ENCODE data around the gene CORIN. TPM values are rescaled to one million over a fixed set of nuclear protein-coding genes. Genes with fewer than 3 reads are reported as not detected.

CORIN gene, protein sequence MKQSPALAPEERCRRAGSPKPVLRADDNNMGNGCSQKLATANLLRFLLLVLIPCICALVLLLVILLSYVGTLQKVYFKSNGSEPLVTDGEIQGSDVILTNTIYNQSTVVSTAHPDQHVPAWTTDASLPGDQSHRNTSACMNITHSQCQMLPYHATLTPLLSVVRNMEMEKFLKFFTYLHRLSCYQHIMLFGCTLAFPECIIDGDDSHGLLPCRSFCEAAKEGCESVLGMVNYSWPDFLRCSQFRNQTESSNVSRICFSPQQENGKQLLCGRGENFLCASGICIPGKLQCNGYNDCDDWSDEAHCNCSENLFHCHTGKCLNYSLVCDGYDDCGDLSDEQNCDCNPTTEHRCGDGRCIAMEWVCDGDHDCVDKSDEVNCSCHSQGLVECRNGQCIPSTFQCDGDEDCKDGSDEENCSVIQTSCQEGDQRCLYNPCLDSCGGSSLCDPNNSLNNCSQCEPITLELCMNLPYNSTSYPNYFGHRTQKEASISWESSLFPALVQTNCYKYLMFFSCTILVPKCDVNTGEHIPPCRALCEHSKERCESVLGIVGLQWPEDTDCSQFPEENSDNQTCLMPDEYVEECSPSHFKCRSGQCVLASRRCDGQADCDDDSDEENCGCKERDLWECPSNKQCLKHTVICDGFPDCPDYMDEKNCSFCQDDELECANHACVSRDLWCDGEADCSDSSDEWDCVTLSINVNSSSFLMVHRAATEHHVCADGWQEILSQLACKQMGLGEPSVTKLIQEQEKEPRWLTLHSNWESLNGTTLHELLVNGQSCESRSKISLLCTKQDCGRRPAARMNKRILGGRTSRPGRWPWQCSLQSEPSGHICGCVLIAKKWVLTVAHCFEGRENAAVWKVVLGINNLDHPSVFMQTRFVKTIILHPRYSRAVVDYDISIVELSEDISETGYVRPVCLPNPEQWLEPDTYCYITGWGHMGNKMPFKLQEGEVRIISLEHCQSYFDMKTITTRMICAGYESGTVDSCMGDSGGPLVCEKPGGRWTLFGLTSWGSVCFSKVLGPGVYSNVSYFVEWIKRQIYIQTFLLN
- total RNA-seq, result 3.4 TPM
- long read RNA-seq, partial matches to known transcripts, result 1 of 6 reads
- long read RNA-seq, other reads (novel, unspliced or antisense), result 5 of 6 reads

DNA sequence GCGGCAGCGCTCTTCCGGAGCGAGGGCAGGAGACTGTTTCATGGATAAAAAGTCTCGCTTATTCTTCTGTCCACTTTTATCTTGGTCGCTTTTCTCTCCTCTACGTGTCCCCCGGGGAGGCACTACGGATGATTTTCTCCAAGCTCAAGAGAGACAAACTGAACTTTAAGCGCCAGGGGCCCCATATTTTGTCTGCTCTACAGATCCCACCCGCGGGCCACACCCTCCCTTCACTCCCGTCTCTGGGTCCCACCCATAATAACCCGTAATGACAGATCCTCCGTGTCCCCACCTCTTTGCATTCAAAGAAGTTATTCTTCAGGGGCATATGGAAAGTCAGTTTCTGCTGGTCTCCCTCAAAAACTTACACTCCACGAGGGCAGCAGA is at the start of gene CORIN:
CORIN (minus strand) TSS at position 160 of the 387 bp plus-strand sequence; CDS start at position 42, 118 bp downstream.
- intact Hi-C loops (cut with DNase I), result loop anchor here (5.0 kb wide), 1 partner anchor 151 kb away; no protein-coding TSS in a partner anchor
- no peak for DNase-seq (ENCODE audit: low spot score)

DNA sequence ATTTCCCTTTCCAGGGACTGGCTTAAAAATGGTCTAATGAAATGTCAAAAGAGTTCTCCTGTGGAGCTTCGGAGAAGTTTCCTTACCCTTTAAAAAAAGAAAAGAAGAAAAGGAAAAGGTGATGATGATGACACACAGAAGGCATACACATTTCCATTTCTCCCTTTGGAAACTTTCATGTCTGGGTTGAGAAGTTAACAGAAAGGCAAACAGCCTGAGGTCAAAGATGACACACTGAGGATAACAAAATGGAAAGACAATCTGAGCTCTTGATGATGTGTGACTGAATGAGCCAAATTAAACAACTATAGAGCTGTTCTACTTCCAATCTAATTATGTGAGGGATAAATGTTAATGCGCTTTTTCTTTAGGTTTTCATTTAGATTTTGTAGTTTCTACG is 44.4 kb upstream of the CORIN start:
- intact Hi-C loops (cut with DNase I), result no loop called here
- no peak for DNase-seq (ENCODE audit: low spot score)

DNA sequence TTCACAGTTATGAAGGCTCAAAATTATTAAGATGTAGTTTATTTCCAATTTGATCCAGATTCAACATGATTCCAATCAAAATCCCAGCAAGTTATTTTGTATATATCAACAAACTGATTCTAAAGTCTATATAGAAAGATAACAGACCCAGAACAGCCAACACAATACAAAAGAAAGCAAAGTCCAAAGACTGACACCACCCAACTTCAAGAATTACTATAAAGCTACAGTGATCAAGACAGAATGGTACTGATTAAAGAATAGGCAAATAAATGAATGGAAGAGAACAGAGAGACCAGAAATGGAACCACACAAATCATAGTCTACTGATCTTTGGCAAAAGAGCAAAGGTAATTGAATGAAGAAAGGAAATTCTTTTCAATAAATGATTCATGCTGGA is 41.6 kb upstream of the CORIN start:
- intact Hi-C loops (cut with DNase I), result no loop called here
- no peak for DNase-seq (ENCODE audit: low spot score)

DNA sequence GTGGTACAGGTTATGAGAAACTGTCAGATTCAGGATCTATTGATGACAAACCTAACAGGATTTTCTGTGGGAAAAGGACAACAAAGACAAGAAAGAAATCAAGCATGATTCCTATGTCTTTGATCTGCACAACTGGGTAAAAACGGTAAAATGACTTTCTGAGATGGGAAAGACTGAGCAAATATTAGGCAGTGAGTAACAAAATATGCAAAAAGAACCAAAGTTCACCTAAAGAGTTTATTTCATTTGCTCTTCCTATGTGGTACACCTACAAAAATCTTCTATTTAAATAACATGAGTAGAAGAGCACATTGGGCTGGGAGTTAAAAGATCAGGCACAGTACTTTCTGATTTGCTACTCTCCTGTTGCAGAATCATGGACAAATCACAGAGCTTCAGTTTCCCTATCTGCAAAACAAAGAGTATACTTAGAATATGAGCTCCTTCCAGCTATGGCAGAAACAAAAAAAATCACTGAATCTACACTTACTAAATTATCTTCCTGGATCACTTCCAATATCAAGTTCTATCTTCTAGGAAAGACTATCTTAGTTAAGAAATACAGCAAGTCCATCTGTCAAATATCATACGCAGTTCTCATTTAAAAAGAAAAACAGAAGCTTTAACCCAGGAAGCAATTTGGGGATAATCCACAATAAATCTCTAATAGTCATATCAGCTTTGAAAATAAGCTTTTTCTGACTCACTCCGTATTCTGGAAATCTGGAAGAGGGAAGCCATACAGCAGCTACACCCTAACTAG is 39.1 kb upstream of the CORIN start:
- intact Hi-C loops (cut with DNase I), result no loop called here

DNA sequence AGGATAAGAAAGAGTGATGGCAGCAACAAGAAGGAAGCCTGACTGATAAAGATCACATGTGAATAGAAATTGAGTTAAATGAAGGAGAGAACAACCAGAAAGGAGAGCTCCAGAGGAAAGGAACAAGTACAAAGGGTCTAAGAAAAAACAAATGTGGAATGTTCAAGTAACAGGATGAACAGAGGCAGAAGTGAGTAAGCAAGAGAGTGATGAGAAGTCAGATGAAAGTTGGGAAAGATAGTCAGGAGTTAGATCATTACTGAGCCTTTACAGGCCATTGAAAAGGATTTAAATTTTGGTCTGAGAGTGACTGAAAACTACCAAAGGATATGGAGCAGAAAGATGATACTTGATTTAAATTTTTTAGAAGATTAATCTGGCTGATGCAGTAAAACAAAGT is 38.4 kb upstream of the CORIN start:
- intact Hi-C loops (cut with DNase I), result no loop called here
- no peak for DNase-seq (ENCODE audit: low spot score)

More for the DNA sequence above, 39.1 kb upstream of the CORIN start:
- no peak for DNase-seq (ENCODE audit: low spot score)

DNA sequence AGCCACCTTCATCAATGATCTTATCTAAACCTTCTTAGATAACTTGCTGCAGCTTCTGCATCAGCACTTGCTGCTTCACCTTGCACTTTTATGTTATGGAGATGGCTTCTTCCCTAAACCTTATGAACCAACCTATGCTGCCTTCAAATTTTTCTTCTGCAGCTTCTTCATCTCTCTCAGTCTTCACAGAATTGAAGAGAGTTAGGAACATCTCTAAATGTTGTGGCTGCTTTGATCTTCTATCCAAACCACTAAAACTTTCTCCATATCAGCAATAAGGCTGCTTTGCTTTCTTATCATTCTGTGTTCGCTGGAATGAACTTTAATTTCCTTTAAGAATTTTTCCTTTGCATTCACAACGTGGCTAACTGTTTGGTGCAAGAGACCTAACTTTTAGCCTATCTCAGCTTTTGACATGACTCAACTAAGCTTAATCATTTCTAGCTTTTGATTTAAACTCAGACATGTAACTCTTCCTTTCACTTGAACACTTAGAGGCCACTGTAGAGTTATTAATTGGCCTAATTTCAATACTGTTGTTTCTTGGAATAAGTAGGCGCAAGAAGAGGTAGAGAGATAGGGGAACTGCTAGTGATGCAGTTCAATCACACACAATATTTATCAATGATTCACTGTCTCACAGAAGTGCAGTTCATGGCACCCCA is 36.1 kb upstream of the CORIN start:
- no peak for DNase-seq (ENCODE audit: low spot score)

DNA sequence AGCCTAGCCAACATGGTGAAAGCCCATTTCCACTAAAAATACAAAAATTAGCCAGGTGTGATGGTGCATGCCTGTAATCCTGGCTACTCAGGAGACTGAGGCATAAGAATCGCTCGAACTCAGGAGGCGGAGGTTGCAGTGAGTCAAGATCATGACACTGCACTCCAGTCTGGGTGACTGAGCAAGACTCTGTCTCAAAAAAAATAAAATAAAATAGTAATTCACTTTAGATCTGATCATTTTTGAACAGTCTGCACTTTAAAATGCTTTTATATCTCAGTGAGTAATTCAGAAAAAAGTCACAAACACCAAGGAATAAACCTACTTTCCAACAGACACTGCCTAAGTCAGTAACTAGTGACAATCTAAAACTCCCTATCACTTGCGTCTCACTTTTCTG is 25.6 kb upstream of the CORIN start:
- DNase-seq (ENCODE audit: low spot score), result no peak
- intact Hi-C loops (cut with DNase I), result no loop called here

More for the DNA sequence above, 36.1 kb upstream of the CORIN start:
- intact Hi-C loops (cut with DNase I), result no loop called here

DNA sequence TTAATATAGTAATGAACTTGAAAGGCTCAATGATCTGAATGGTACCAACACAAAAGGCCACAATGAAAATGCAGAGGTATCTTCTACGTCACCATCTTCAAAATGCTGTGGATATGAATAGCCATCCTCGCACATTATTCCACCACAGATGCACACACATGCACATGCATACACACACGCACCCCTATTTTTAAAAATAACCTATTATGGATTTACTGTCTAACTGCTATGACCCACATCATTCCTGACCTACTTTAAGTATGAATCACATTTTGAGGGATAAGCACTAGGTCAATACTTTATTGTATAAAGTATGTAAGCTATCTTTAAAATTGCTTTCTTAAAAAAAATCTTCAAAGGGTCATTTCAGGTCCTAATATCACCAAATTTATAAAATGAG is 24.4 kb upstream of the CORIN start:
- intact Hi-C loops (cut with DNase I), result no loop called here
- DNase-seq (ENCODE audit: low spot score), result no peak

DNA sequence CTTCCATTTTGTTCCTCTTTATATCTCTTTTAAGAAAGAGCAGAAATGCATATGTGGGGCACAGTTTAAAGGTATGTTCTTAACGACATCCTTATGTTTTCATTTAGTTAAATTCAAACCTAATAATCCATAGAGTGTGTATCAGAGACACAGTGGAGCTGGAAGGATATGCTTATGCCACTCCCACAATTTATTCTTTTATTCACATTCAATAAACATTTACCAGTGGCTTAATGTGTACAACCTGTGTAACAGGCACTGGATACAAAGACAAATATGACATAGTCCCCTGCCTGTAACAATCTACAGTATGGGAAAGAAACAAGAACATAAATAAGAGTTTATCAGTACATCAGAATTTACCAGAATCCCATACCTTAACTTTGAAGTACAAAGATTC is 22.4 kb upstream of the CORIN start:
- intact Hi-C loops (cut with DNase I), result no loop called here
- DNase-seq (ENCODE audit: low spot score), result no peak

DNA sequence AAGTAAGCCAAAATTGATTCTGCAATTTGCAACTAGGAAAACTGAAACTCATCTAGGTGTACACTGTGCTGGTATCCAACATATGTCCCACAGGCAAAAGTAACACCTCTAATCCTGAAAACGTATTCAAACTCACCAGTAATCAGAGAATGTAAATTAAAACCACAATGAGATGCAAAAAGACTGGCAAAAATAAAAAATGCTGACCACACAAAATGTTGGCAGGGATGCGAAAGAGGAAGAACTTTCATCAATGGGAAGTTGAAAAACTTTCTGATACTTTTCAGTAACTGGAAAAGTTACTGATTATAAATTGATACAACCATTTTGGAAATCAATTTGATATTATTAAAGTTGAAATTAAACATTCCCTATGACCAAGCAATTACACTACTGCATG is 20.1 kb upstream of the CORIN start:
- no peak for DNase-seq (ENCODE audit: low spot score)
- intact Hi-C loops (cut with DNase I), result no loop called here

DNA sequence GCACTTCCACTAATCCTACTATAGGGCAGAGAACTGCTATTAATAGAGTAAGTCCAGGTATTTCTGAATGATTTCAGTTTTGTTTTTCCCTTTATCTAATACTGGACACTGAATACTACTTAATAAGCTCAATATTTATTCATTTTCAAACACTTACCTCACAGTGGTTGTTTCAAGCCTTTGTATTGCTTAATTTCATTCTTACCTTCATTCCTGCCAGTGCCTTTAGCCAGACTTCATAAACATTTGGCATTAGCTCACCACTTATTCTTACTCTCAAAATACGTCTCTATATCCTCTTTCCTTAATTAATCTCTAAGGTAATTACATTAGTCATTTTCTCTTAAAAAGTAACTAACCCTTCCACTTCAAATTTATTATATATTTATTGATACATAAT is 18.8 kb upstream of the CORIN start:
- DNase-seq (ENCODE audit: low spot score), result no peak
- intact Hi-C loops (cut with DNase I), result no loop called here

DNA sequence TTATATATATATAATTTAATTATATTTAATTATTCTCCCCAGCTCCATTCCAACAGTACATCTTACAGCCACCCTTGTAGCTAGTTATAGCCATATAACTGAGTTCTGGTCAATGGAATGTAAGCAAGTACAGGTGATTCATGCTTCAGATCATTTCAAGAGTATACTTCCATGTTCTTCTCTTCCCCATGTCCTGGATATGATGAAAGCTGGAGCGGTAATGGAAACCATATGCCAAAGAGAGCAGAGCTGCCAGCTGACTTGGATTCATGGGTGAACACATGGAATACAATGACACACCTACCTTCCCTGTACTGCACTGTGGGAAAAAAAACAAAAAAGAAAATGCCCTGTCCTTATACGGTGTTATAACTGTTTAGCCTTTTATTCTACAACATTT is 17.5 kb upstream of the CORIN start:
- DNase-seq (ENCODE audit: low spot score), result no peak
- intact Hi-C loops (cut with DNase I), result no loop called here

DNA sequence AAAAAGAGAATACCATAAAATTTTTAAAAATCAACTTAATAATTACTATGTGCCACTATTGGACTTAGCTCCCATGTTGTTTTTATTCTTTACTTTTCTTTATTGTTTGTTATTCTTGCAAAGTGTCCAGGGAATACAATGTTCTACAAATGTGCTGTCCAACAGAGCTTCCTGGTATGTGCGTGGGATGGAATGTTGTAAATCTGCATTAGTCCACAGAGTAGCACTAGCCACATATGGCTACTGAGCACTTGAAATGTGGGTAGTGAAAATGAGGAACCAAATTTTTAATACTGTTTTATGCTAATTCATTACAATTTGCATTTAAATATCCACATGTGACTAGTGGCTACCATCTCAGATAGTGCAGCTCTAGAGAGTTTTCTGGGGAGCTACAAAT is 14.3 kb upstream of the CORIN start:
- no peak for DNase-seq (ENCODE audit: low spot score)
- intact Hi-C loops (cut with DNase I), result no loop called here

DNA sequence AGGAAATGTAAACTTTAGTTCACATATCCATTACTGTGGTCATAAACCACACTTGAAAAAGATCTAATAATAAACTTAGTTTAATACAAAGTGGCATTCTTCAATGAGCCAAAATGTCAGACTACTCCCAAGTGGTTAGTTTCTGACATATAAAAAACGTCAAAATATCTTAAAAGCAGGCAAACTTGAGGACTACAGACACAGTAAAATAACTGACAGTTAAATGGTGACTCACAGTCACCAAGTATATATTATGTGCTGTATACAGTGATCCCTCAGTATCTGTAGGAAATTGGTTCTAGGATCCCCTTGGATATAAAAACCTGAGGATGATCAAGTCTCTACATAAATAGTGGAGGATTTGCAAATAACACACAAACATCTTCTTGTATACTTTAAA is 11.6 kb upstream of the CORIN start:
- DNase-seq (ENCODE audit: low spot score), result no peak
- intact Hi-C loops (cut with DNase I), result no loop called here

DNA sequence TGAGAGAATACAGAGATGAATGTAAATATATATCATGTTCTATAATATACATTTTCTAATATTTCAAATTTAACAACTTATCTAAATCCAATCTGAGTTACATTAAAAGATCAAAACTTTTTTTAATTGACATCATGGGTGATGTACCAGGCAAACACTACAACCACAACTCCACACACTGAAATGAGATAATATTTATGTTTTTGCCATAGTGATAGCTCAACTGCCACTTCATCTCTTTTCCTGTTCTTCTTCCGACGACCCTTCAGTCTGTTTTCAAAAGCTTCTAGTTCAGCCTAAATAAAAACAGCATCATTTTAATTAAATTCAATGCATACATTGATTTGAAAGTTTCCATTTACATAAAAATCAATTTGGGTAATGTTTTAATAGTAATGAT is 10.2 kb upstream of the CORIN start:
- intact Hi-C loops (cut with DNase I), result no loop called here

DNA sequence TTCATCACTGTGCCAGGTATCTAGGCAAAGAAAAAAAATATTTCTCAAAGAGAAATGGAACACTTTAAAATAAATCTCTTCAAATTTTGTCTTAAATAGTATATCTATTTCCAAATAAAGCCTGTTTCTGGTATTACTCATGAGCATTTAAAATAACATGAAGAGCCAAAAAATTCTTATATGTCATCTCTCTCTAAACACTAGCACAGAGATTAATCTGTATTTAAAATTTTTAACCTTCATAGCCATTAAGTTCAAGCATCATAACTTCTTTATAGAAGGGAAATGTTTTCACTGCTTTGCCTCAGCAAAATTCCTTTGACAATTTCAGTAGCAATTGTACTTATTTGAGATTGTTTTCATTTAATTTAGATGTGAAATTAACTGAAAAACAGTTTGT is 5.1 kb upstream of the CORIN start:
- intact Hi-C loops (cut with DNase I), result no loop called here
- DNase-seq (ENCODE audit: low spot score), result no peak

More for the DNA sequence above, 10.2 kb upstream of the CORIN start:
- no peak for DNase-seq (ENCODE audit: low spot score)

DNA sequence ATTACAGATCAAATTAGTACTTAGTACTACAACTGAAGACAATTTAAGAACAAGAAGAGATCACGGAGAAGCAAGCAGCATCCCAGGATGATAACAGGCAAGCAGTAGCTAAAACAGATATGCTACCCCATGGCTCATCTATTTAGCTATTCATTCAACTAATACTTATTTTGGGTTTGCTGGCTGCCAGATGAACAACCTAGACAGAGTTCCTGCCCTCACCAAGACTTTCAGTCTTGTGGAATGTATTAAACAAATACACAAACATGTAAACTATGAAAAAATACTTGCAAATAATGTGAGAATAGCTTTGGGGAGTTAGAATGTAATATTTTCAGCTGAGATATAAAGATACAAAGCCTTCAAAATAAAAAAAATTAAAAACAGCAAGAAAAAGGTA is 2.4 kb upstream of the CORIN start:
- no peak for DNase-seq (ENCODE audit: low spot score)
- intact Hi-C loops (cut with DNase I), result no loop called here

DNA sequence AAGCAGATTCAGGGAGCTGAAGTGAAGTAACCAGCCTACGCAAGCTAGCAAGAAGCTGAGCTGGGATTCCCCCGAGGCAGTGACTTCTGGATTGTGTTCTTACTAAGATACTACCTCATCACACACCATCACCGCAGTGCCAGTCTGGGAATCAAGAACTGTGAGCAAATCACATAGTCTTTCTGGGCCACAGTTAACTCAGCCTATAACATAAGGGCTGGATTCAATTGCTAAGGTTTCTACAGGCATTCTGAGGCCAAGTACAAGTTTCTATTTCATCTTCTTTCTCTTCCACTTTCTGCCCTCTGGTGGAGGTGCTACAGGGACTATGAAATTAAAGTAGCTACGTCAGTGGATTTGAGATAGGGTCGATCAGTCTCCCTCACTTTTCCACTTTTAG is 1.4 kb upstream of the CORIN start:
- no peak for DNase-seq (ENCODE audit: low spot score)
- intact Hi-C loops (cut with DNase I), result loop anchor here (5.0 kb wide), 1 partner anchor 152 kb away; no protein-coding TSS in a partner anchor

DNA sequence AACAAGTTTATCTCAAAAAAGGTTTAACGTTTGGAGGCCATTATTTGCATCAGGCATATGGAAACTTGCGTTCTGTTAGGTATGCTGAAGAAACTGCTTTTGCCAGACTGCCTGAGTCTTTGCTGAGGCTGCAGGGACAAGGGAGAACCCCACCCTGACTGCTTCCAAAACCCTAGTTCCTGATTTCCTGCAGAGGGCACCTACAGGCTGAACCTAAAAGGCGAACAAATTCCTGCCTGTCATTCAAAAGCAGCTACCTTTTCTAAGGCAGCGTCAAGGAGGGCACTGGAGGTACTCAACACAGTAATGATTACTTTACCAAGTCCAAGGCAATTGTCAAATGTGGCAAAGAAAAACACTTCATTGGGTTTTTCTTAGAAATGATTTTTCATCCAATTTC is 578 bp upstream of the CORIN start:
- no peak for DNase-seq (ENCODE audit: low spot score)
- intact Hi-C loops (cut with DNase I), result loop anchor here (5.0 kb wide), 1 partner anchor 151 kb away; no protein-coding TSS in a partner anchor
